ENCODE measurements around the gene RNF148.
A peak's percentile ranks its signal among the peaks of the same experiment; 100 is the strongest.
"Not testable (repeated sequence)": the region's sequence is repeated elsewhere in the genome, so short reads cannot be mapped to it uniquely, and the experiment has no call there.

RNF148 gene

DNA sequence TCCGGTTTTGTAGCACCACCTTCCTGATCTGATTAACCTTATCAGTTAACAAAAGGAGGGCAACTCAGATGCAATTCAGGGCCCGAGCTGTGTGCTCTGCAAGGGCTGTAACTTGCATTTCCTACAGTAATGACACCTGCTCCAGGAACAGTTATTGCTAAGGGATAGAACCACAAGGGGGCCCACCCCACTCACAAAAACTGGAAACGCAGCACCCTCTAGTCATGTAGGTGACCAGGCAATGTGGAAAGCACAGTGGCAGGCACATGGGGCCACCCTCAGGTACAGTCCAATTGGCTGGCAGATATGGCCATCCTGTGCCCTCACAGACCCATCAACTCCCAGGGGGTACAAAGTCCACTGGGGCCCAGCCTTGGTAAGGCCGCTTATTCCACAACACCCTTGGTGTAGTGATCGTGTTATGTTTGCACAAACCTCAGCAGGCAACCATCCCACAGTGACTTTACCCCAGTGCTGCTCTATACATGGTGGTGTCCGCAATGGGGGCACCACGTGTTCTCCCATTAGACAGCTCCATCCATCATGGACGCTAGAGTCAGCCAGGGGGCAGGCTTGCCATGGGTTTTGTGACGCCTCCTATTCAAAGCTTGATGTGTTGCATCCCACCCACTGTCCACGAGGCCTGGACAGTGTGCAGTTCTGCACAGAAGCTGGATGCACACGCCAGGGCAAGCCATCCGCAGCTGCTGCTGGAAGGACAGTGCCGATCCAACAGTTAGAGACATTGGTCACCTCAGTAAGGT, 13.2 kb downstream of the RNF148 start:
- Mint-ChIP-seq H3K27me3 (ENCODE audit: low read depth) (peaks cover 11% of the 10 kb centered on the region), H3K4me3 (no peak overlapping the region), H3K9me3 (no peaks in the 10 kb centered on the region), H3K4me1 (peaks cover 26% of the 10 kb centered on the region), H3K36me3 (ENCODE audit: low read depth) (no peaks in the 10 kb centered on the region), H3K27ac (no peak overlapping the region)
- TF ChIP-seq, protein P1, sequence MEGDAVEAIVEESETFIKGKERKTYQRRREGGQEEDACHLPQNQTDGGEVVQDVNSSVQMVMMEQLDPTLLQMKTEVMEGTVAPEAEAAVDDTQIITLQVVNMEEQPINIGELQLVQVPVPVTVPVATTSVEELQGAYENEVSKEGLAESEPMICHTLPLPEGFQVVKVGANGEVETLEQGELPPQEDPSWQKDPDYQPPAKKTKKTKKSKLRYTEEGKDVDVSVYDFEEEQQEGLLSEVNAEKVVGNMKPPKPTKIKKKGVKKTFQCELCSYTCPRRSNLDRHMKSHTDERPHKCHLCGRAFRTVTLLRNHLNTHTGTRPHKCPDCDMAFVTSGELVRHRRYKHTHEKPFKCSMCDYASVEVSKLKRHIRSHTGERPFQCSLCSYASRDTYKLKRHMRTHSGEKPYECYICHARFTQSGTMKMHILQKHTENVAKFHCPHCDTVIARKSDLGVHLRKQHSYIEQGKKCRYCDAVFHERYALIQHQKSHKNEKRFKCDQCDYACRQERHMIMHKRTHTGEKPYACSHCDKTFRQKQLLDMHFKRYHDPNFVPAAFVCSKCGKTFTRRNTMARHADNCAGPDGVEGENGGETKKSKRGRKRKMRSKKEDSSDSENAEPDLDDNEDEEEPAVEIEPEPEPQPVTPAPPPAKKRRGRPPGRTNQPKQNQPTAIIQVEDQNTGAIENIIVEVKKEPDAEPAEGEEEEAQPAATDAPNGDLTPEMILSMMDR (IDR thresholded peaks at IDR 0.05; ENCODE audit: unreplicated experiment in 3 of 3): no peak

GRCh38 chr7:122688400-122688998, 14.2 kb downstream of the RNF148 start:
- Mint-ChIP-seq H3K9me3 (no peaks in the 10 kb centered on the region), H3K4me3 (peak overlapping the region in 1 of 3 experiments; percentile 12), H3K27ac (peak overlapping the region; percentile 57 to 88 (median 82)), H3K4me1 (peaks cover 19% of the 10 kb centered on the region), H3K36me3 (ENCODE audit: low read depth) (no peaks in the 10 kb centered on the region), H3K27me3 (ENCODE audit: low read depth) (peaks cover 11% of the 10 kb centered on the region)
- TF ChIP-seq, protein P1 (IDR thresholded peaks at IDR 0.05; ENCODE audit: unreplicated experiment in 3 of 3): no peak

DNA sequence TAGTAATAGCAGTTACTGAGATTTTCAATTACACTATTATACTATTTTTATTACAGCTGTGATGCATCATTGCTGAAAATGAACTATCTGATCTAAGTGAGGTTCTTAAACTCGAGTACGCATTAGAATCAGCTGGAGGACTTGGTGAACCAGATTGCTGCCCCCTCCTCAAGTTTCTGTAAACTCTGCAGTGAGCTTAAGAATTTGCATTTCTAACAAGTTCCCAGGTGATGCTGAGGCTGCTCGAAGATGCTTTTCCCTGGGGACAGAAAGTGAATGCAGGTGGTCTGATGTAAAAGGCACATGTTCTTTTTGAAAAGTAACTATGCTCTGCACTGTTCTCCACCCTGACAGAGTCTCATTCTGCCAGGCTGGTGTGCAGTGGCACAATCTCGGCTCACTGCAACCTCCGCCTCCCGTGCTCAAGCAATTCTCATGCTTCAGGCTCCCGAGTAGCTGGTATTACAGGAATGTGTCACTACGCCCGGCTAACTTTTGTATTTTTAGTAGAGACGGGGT, 16.3 kb downstream of the RNF148 start:
- Mint-ChIP-seq H3K36me3 (ENCODE audit: low read depth) (no peaks in the 10 kb centered on the region), H3K27ac (peak overlapping the region in 1 of 3 experiments; percentile 25), H3K4me3 (no peak overlapping the region), H3K27me3 (ENCODE audit: low read depth) (peaks cover 11% of the 10 kb centered on the region), H3K4me1 (peaks cover 19% of the 10 kb centered on the region), H3K9me3 (no peaks in the 10 kb centered on the region)
- TF ChIP-seq, protein P1 (IDR thresholded peaks at IDR 0.05; ENCODE audit: unreplicated experiment in 3 of 3): no peak

DNA sequence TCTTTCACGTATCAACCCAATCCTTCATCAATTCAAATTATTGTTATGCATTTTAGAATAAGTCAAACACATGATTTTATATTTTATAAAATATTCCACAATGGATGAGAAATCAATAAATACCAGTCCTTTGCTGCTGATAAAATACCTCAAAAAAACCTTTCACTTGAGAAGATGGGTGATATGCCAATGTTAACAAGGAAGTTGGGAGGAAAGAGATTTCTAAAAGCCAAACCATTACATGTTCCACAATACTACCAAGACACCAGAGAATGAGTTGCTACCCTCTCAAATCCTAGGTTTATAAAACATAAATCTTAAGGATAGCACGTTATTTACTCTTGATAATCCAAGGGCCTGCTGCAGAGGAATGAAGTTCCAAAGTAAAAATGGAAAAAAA, 18.2 kb downstream of the RNF148 start:
- no peak overlapping the region for H3K27ac Mint-ChIP-seq

DNA sequence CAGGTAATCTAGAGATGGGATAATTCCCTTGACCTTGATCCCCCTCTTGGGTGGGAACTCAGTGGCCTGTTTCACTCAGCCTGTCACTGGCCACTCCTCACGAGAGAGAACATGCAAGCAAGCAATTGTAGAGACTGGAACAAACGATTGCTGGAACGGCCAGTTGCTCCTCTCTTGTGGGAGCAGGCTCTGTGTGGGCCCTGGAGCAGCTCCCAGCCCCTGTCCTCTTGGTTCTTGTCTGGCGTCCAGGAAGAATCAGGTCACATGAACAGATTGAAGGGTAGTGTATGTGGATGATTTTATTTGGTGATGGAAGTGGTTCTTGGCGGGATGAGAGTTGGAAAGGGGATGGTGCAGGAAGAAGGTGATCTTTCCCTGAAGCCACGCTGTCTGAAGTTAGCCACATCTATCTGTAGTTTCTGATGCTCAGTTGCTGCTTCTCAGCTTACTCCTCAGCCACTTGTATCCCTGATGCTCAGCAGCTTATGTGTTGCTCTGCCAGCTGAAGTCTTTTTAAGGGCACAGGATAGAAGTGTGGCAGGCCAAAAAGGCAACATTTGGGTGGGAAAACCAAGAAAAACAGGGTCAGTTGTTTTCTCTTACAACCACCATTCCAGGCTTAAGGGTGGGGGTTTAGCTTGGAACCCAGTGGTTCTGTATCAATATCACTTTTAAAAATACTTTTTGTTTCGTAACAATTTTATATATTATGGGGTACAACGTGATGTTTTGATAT, 19.7 kb downstream of the RNF148 start:
- H3K27me3 Mint-ChIP-seq (ENCODE audit: low read depth): peaks cover 7% of the 10 kb centered on the region
- no peaks in the 10 kb centered on the region for H3K36me3 Mint-ChIP-seq (ENCODE audit: low read depth)
- peaks cover 10% of the 10 kb centered on the region for H3K4me1 Mint-ChIP-seq
- no peak overlapping the region for H3K4me3 Mint-ChIP-seq
- TF ChIP-seq, protein P1 (IDR thresholded peaks at IDR 0.05; ENCODE audit: unreplicated experiment in 3 of 3): no peak
- H3K27ac Mint-ChIP-seq: no peak overlapping the region
- H3K9me3 Mint-ChIP-seq: peaks cover 5% of the 10 kb centered on the region

More for the DNA sequence above, 18.2 kb downstream of the RNF148 start:
- Mint-ChIP-seq H3K27me3 (ENCODE audit: low read depth) (peaks cover 11% of the 10 kb centered on the region), H3K36me3 (ENCODE audit: low read depth) (no peaks in the 10 kb centered on the region), H3K4me1 (peaks cover 19% of the 10 kb centered on the region), H3K4me3 (no peak overlapping the region), H3K9me3 (peaks cover 2% of the 10 kb centered on the region)
- TF ChIP-seq, protein P1 (IDR thresholded peaks at IDR 0.05; ENCODE audit: unreplicated experiment in 3 of 3): no peak

- not testable (repeated sequence) for H3K4me3 Mint-ChIP-seq, H3K4me1 Mint-ChIP-seq
These were observed 21.5 kb downstream of the RNF148 start for GRCh38 chr7:122681186-122681585.

More at GRCh38 chr7:122681186-122681585, 21.5 kb downstream of the RNF148 start:
- H3K27me3 Mint-ChIP-seq (ENCODE audit: low read depth); H3K27ac Mint-ChIP-seq; H3K36me3 Mint-ChIP-seq (ENCODE audit: low read depth); H3K9me3 Mint-ChIP-seq: not testable (repeated sequence)
